ENCODE results near the gene SOX15.

SOX15 gene

DNA sequence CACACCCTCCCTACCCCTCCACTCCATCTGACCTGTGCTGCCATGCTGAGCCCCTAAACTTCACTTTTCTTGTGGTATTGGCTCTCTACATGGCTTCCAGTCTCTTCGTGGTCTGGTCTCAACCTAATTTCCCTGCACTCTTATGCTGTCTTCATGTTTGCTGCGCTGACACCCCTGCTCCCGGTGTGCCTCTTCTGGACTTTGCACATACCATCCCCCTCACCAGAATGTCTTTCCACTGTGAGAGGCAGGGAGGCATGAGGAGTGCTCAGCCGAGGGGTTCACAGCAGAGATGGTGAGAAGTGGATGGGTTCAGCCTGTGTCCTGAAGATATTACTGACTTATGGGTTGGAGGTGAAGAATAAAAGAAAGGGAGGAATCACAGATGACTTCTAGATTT is 38.5 kb downstream of the SOX15 start:
- no peaks in the 10 kb centered on the region for H3K9me3 ChIP-seq (ENCODE audit: low read length)
- H3K4me3 ChIP-seq (ENCODE audit: low read length), result no peak overlapping the region
- no peaks in the 10 kb centered on the region for H3K36me3 ChIP-seq (ENCODE audit: insufficient read depth, low read length)

DNA sequence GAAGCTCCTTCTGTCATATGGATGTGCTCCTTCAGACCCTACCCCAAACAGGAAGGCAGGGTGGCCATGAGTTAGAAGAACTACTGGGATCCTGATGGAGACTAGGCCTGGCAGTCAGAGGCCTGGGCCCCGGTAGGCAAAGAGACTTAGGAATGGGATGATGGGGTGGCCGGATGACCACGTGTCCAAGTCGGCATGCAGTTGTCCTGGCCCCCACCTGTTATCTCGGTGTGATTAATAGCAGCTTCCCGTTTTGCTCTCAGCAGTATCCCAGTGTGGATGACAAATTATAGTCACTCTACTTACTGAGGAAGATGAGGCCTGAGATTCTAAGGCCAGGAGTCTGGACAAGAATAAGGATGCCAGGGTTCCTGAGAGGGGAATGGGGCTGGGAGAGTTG is 39.5 kb downstream of the SOX15 start:
- Histone ChIP-seq H3K36me3 (ENCODE audit: insufficient read depth, low read length) (no peaks in the 10 kb centered on the region), H3K4me1 (ENCODE audit: insufficient read depth, low read length) (peaks cover 4% of the 10 kb centered on the region), H3K9me3 (ENCODE audit: low read length) (no peaks in the 10 kb centered on the region), H2AFZ (ENCODE audit: low read depth, low read length) (no peak overlapping the region), H3K4me3 (ENCODE audit: low read length) (no peak overlapping the region), H3K27me3 (ENCODE audit: insufficient read depth, low read length) (peaks cover 24% of the 10 kb centered on the region)

More for the DNA sequence above, 38.5 kb downstream of the SOX15 start:
- peaks cover 24% of the 10 kb centered on the region for H3K27me3 ChIP-seq (ENCODE audit: insufficient read depth, low read length)
- no peak overlapping the region for H2AFZ ChIP-seq (ENCODE audit: low read depth, low read length)
- H3K4me1 ChIP-seq (ENCODE audit: insufficient read depth, low read length), result peaks cover 4% of the 10 kb centered on the region

DNA sequence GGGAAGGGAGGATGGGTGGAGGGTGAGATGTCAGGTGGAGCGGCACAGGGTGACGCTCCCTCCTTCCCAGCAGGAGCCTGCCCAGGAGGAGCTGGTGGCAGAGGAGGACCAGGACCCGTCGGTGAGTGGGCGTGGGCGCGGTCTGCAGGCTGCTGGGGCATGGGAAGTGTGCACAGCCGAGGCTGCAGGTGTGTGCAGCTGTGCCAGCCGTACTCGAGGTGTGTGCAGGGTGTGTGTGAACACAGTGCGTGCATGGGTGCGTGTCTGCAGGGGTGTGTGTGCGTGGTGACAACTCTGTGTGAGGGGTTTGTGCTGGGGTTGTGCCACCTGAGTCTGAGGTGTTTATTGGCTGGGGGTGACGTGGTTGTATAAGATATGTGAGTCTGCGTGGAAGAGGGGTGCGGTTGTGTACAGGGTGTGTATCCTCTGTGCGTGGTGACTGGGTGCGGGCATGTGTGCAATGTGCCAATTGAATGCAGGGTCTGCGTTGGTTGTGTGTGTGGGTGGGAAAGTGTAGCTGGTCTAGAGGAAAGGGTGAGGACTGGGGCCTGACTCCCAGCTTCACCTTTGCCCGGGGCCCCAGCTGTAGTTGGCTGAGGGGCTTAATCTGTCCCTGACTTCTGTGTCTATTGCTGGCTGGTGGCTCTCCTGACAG is 40.4 kb downstream of the SOX15 start:
- H2AFZ ChIP-seq (ENCODE audit: low read depth, low read length), result no peak overlapping the region
- no peaks in the 10 kb centered on the region for H3K36me3 ChIP-seq (ENCODE audit: insufficient read depth, low read length)
- H3K27me3 ChIP-seq (ENCODE audit: insufficient read depth, low read length), result peaks cover 24% of the 10 kb centered on the region
- no peak overlapping the region for H3K4me3 ChIP-seq (ENCODE audit: low read length)
- H3K9me3 ChIP-seq (ENCODE audit: low read length), result no peaks in the 10 kb centered on the region
- H3K4me1 ChIP-seq (ENCODE audit: insufficient read depth, low read length), result peaks cover 4% of the 10 kb centered on the region

DNA sequence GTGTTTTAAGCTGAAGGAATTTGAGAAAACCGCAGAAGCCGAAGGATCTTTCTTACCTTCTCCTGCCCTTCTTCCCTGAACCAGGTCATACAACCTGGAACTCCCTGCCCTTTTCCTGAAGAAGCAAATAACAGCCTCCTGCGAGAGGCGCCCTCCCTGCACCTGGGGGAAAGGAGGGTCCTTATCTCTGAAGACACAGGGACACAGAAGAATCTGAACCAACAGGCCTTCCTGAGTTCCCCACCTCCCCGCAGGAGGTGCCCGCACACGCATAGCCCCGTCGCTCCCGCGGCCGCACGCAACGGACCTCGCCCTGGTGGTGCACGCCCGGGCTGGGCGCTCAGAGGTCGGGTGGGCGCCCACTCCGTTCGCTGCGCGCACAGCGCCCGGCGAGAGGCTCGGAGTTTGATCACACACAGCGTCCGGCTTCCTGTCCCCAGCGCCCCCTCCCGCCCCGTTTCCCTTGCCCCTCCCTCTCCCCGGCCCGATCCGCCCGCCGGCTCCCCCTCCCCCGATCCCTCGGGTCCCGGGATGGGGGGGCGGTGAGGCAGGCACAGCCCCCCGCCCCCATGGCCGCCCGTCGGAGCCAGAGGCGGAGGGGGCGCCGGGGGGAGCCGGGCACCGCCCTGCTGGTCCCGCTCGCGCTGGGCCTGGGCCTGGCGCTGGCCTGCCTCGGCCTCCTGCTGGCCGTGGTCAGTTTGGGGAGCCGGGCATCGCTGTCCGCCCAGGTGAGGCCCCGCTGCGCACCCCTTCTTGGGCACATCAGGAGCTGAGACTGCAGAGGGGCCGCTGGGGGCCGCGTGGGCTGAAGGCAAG is 41.1 kb downstream of the SOX15 start, which contains the start of gene TNFSF12:
TSS of gene TNFSF12 (plus strand) at position 474 of the 816 bp plus-strand sequence. CDS start at position 570, 96 bp downstream.
- peak within 1 kb of the TSS; percentile 32 for H3K4me3 ChIP-seq (ENCODE audit: low read length)
- H3K4me1 ChIP-seq (ENCODE audit: insufficient read depth, low read length), result peaks cover 4% of the 10 kb centered on the region
- H2AFZ ChIP-seq (ENCODE audit: low read depth, low read length), result peak within 1 kb of the TSS; percentile 66
- no peaks in the 10 kb centered on the region for H3K9me3 ChIP-seq (ENCODE audit: low read length)
- peaks cover 24% of the 10 kb centered on the region for H3K27me3 ChIP-seq (ENCODE audit: insufficient read depth, low read length)
- H3K36me3 ChIP-seq (ENCODE audit: insufficient read depth, low read length), result no peaks in the 10 kb centered on the region

GRCh38 chr17:7544911-7545310 is 45.0 kb downstream of the SOX15 start:
- H3K27me3 ChIP-seq (ENCODE audit: insufficient read depth, low read length), result peaks cover 22% of the 10 kb centered on the region
- H3K4me1 ChIP-seq (ENCODE audit: insufficient read depth, low read length), result peaks cover 4% of the 10 kb centered on the region
- H3K36me3 ChIP-seq (ENCODE audit: insufficient read depth, low read length), result no peaks in the 10 kb centered on the region
- no peak overlapping the region for H2AFZ ChIP-seq (ENCODE audit: low read depth, low read length)
- H3K4me3 ChIP-seq (ENCODE audit: low read length), result no peak overlapping the region
- H3K9me3 ChIP-seq (ENCODE audit: low read length), result no peaks in the 10 kb centered on the region

DNA sequence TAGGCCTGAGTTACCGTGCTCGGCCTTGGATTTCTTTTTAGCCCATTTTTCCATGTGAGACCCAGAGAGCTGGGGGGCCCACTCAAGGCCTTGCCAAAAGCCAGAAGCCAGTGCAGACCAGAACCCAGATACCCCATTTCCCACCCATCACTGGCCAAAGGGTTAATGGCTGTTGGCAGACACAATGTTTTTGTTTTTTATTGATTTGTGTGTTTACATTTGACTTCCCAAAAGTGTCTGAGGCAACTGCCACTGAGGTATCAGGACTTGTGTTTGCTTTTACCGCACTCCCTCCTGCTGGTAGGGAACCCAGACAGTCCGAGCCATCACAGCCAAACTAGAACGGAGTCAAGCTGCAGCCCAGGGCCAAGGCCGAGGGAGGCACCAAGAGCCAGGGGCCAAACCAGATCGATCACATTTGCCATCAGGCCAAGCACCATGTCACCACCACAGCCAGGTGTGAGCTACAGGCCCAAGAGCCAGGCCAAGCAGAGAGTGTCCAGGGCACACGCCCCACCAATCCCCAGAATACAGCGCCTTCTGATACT is 48.7 kb downstream of the SOX15 start:
- H3K27me3 ChIP-seq (ENCODE audit: insufficient read depth, low read length), result peaks cover 6% of the 10 kb centered on the region
- no peak overlapping the region for H3K4me3 ChIP-seq (ENCODE audit: low read length)
- H3K36me3 ChIP-seq (ENCODE audit: insufficient read depth, low read length), result no peaks in the 10 kb centered on the region
- H3K9me3 ChIP-seq (ENCODE audit: low read length), result peaks cover 7% of the 10 kb centered on the region
- H2AFZ ChIP-seq (ENCODE audit: low read depth, low read length), result no peak overlapping the region
- no peaks in the 10 kb centered on the region for H3K4me1 ChIP-seq (ENCODE audit: insufficient read depth, low read length)

DNA sequence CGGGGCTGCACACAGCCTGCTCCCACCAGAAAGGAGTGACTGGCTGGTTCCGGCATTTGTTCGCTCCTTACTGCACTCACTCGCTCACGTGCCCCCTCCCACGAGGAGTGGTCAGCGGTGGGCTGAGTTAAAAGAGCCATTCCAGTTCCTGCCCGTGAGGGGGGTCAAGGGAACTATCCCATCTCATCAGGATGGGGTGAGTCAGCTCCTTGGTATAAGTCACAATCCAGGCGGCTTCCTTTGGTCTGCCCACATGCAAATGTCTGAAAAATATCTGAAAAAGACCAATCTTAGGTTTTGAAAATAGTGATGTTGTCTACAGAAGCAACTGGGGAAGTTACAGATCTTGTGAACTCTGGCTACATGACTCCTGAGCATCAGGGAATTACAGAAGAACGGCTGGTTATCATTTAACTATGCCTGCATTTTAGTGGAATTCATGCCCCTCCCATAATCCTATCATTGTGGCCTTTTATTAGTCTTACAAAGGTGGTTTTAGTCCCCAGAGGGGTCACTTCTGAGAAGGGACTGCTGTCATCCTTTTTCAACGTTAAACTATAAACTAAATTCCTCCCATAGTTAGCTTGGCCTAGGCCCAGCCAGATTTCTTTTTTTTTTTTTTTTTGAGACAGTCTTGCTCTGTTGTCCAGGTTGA is 50.9 kb downstream of the SOX15 start:
- no peak overlapping the region for H2AFZ ChIP-seq (ENCODE audit: low read depth, low read length)
- no peak overlapping the region for H3K4me3 ChIP-seq (ENCODE audit: low read length)
- H3K36me3 ChIP-seq (ENCODE audit: insufficient read depth, low read length), result no peaks in the 10 kb centered on the region
- no peaks in the 10 kb centered on the region for H3K4me1 ChIP-seq (ENCODE audit: insufficient read depth, low read length)
- H3K9me3 ChIP-seq (ENCODE audit: low read length), result peaks cover 7% of the 10 kb centered on the region
- peaks cover 6% of the 10 kb centered on the region for H3K27me3 ChIP-seq (ENCODE audit: insufficient read depth, low read length)

Data from neuron (in vitro differentiated cells).